Transverse colon (tissue), 3 donors: ENCODE results near the gene GALNT18.

ENCODE experiments used
- POLR2A ChIP-seq: fragments of 450-650 bp; IDR thresholded peaks from one replicate; pipeline ENCODE4 v1.6.1; 2016; ENCODE audit warnings: antibody characterized with exemption, mild to moderate bottlenecking, moderate library complexity
- POLR2AphosphoS5 ChIP-seq, 3 donors: sonication (generic); formaldehyde crosslinking; IDR thresholded peaks; one replicate each; pipeline ENCODE4 v1.6.1; 2016; ENCODE audit warnings: antibody characterized with exemption in 3 of 3

DNA sequence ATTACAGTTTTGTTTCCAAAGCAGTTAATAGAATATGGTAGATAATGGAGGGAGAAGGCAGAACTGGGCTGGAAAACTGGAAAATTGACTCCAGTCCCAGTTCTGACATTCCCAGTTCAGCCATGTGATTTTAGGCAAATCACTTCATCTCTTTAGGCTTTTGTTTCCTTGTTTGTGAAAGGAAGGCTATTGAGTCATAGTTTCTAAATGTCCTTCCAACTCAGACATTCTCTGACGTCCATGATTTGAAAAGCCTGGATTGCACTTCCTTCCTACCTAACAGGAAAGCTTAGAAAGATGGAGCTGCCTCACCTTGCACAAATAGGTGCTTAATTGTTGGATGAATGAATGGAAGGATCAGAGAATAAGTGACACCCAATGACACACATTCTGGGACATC is 19.8 kb upstream of the GALNT18 start:
- TF ChIP-seq POLR2AphosphoS5 (IDR thresholded peaks at IDR 0.05) (no peak), POLR2A (no peak)
